GM21515 (cell line): Measurements from ENCODE around the gene PSMA7.
"Not testable (repeated sequence)": the region's sequence is repeated elsewhere in the genome, so short reads cannot be mapped to it uniquely, and the experiment has no call there.

Experiments used
- ATAC-seq: cut with Tn5 transposase; IDR thresholded peaks from one replicate; pipeline ENCODE4 v1.9.1; 2021; ENCODE audit not compliant: unreplicated experiment

The PSMA7 gene

GRCh38 chr20:62156254-62156556 lies 13.0 kb upstream of the PSMA7 start:
- ATAC-seq = no peak

- ATAC-seq = no peak
Observed at GRCh38 chr20:62155428-62156253, 12.4 kb upstream of the PSMA7 start.

- no peak for ATAC-seq
Observed at GRCh38 chr20:62151835-62152364, 8.7 kb upstream of the PSMA7 start.

- ATAC-seq = no peak
Observed at GRCh38 chr20:62151225-62151624, 8.0 kb upstream of the PSMA7 start.

- no peak for ATAC-seq
Observed at GRCh38 chr20:62150310-62150575, 7.0 kb upstream of the PSMA7 start.

- no peak for ATAC-seq
Observed at GRCh38 chr20:62149532-62150309, 6.5 kb upstream of the PSMA7 start.

GRCh38 chr20:62148908-62149314 lies 5.7 kb upstream of the PSMA7 start:
- no peak for ATAC-seq

GRCh38 chr20:62148383-62148782 lies 5.2 kb upstream of the PSMA7 start:
- ATAC-seq = not testable (repeated sequence)

- no peak for ATAC-seq
Observed at GRCh38 chr20:62147528-62147927, 4.3 kb upstream of the PSMA7 start.

GRCh38 chr20:62147125-62147524 lies 3.9 kb upstream of the PSMA7 start:
- ATAC-seq = no peak

GRCh38 chr20:62146019-62146755 lies 3.0 kb upstream of the PSMA7 start:
- no peak for ATAC-seq

GRCh38 chr20:62145688-62146018 lies 2.5 kb upstream of the PSMA7 start:
- no peak for ATAC-seq

GRCh38 chr20:62143957-62144825 lies 997 bp upstream of the PSMA7 start:
- no peak for ATAC-seq

GRCh38 chr20:62142252-62143080 lies 728 bp downstream of the PSMA7 start:
- peak; percentile 18 for ATAC-seq

- no peak for ATAC-seq
Observed at GRCh38 chr20:62141397-62142251, 1.6 kb downstream of the PSMA7 start.

- ATAC-seq = no peak
Observed at GRCh38 chr20:62141043-62141396, 2.2 kb downstream of the PSMA7 start.

- no peak for ATAC-seq
Observed at GRCh38 chr20:62139636-62140035, 3.6 kb downstream of the PSMA7 start.

- ATAC-seq = no peak
Observed at GRCh38 chr20:62138912-62139311, 4.3 kb downstream of the PSMA7 start.

GRCh38 chr20:62138204-62138543 lies 5.0 kb downstream of the PSMA7 start:
- ATAC-seq = no peak
